ENCODE data around the gene HLA-DQB2.
"Not testable (repeated sequence)": the region's sequence is repeated elsewhere in the genome, so short reads cannot be mapped to it uniquely, and the experiment has no call there.

Gene HLA-DQB2

GRCh38 chr6:32790306-32790705 is 27.0 kb upstream of the HLA-DQB2 start:
- peaks cover under 1% of the 10 kb centered on the region for H3K27me3 ChIP-seq (ENCODE audit: control insufficient read depth, insufficient read depth, low read length, poor library complexity, severe bottlenecking)
- H3K4me3 ChIP-seq (ENCODE audit: insufficient read depth, low read depth, low read length), result no peak overlapping the region
- 78 to 84% methylated on average over 2 of the region's 2 CpGs for WGBS, 2 experiments
- no peaks in the 10 kb centered on the region for H3K4me1 ChIP-seq (ENCODE audit: control insufficient read depth, insufficient read depth, low read length)
- no peak overlapping the region for H3K27ac ChIP-seq (ENCODE audit: insufficient read depth, low read depth, low read length, poor library complexity, severe bottlenecking)
- H3K36me3 ChIP-seq (ENCODE audit: control insufficient read depth, insufficient read depth, low read length), result no peaks in the 10 kb centered on the region
- H3K9me3 ChIP-seq (ENCODE audit: control insufficient read depth, low read length), result no peaks in the 10 kb centered on the region

DNA sequence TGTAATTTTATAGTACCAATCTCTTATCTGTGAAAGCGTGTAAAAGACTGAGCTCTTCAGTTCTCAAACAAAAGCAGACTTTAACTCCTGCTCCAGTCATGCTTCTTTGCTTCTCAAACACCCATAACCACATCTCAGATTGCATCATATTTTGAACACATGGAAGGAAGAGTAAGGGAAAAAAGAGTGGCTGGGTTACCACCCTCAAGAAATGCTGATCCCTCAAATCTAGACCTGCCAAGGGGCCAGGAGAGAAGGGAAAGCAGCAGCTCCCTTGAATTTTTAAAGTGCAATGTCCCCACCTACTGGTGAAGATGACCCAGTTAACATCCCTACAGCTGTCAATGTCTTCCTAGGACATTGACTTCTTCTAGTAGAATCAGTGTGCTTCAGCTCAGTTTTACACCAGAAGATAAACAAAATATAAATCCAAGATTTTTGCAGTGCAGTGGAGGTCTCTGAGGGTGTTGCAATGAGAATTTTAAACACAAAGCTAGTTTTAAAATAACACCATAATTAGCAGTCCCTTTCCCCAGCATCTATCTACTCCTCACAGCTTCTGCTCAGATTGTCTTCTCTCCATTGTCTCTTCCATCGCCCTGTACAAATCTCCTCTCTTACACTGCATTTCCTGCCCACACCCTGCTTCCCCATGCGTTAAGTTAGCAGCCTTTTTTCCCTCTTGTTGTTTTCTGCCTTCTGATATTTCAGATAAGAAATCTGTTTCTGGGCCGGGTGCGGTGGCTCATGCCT is 22.6 kb upstream of the HLA-DQB2 start:
- WGBS, 2 experiments, result 68 to 70% methylated on average over 5 of the region's 5 CpGs
- H3K9me3 ChIP-seq (ENCODE audit: control insufficient read depth, low read length), result no peaks in the 10 kb centered on the region
- H3K27me3 ChIP-seq (ENCODE audit: control insufficient read depth, insufficient read depth, low read length, poor library complexity, severe bottlenecking), result no peaks in the 10 kb centered on the region
- no peak overlapping the region for H3K27ac ChIP-seq (ENCODE audit: insufficient read depth, low read depth, low read length, poor library complexity, severe bottlenecking)
- H3K4me1 ChIP-seq (ENCODE audit: control insufficient read depth, insufficient read depth, low read length), result no peaks in the 10 kb centered on the region
- H3K36me3 ChIP-seq (ENCODE audit: control insufficient read depth, insufficient read depth, low read length), result no peaks in the 10 kb centered on the region
- H3K4me3 ChIP-seq (ENCODE audit: insufficient read depth, low read depth, low read length), result no peak overlapping the region

DNA sequence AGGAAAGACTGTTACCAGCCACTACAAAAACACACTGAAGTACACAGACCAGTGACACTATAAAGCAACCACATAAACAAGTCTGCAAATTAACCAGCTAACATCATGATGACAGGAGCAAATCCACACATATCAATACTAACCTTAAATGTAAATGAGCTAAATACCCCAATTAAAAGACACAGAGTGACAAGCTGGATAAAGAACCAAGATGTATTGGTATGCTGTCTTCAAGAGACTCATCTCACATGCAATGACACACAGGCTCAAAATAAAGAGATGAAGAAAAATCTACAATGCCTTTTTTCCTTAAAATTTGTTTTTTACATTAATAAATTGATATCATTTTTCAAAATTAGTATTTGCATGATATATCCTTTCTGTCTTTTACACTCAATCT is 19.6 kb upstream of the HLA-DQB2 start:
- not testable (repeated sequence) for H3K4me1 ChIP-seq (ENCODE audit: control insufficient read depth, insufficient read depth, low read length); H3K36me3 ChIP-seq (ENCODE audit: control insufficient read depth, insufficient read depth, low read length); H3K9me3 ChIP-seq (ENCODE audit: control insufficient read depth, low read length); H3K4me3 ChIP-seq (ENCODE audit: insufficient read depth, low read depth, low read length); H3K27me3 ChIP-seq (ENCODE audit: control insufficient read depth, insufficient read depth, low read length, poor library complexity, severe bottlenecking); H3K27ac ChIP-seq (ENCODE audit: insufficient read depth, low read depth, low read length, poor library complexity, severe bottlenecking)

DNA sequence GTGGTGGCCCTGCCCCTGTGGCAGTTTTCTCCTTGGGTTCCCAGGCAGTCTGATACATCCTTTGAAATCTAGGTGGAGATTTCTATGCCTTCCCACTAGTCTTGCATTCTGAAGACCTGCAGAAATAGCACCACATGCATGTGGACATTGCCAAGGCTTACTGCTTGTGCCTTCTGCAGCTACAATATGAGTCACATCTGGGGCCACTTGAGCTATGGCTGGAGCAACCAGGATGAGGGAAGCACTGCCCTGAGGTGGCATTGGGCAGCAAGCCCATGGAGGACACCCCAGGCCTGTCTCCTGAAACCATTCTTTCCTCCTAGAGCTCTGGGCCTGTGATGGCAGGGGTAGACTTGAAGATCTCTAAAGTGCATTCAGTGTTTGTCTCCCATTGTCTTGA is 15.7 kb upstream of the HLA-DQB2 start:
- H3K9me3 ChIP-seq (ENCODE audit: control insufficient read depth, low read length), result no peaks in the 10 kb centered on the region
- no peak overlapping the region for H3K4me3 ChIP-seq (ENCODE audit: insufficient read depth, low read depth, low read length)
- H3K36me3 ChIP-seq (ENCODE audit: control insufficient read depth, insufficient read depth, low read length), result no peaks in the 10 kb centered on the region
- H3K27me3 ChIP-seq (ENCODE audit: control insufficient read depth, insufficient read depth, low read length, poor library complexity, severe bottlenecking), result no peaks in the 10 kb centered on the region
- H3K27ac ChIP-seq (ENCODE audit: insufficient read depth, low read depth, low read length, poor library complexity, severe bottlenecking), result no peak overlapping the region
- no peaks in the 10 kb centered on the region for H3K4me1 ChIP-seq (ENCODE audit: control insufficient read depth, insufficient read depth, low read length)

- Histone ChIP-seq H3K4me1 (ENCODE audit: control insufficient read depth, insufficient read depth, low read length) (no peaks in the 10 kb centered on the region), H3K27me3 (ENCODE audit: control insufficient read depth, insufficient read depth, low read length, poor library complexity, severe bottlenecking) (no peaks in the 10 kb centered on the region), H3K36me3 (ENCODE audit: control insufficient read depth, insufficient read depth, low read length) (no peaks in the 10 kb centered on the region), H3K27ac (ENCODE audit: insufficient read depth, low read depth, low read length, poor library complexity, severe bottlenecking) (no peak overlapping the region), H3K4me3 (ENCODE audit: insufficient read depth, low read depth, low read length) (no peak overlapping the region), H3K9me3 (ENCODE audit: control insufficient read depth, low read length) (no peaks in the 10 kb centered on the region)
- WGBS, 2 experiments, result 74 to 77% methylated on average over 1 of the region's 1 CpG
Measured at GRCh38 chr6:32775071-32775470, 11.7 kb upstream of the HLA-DQB2 start.

DNA sequence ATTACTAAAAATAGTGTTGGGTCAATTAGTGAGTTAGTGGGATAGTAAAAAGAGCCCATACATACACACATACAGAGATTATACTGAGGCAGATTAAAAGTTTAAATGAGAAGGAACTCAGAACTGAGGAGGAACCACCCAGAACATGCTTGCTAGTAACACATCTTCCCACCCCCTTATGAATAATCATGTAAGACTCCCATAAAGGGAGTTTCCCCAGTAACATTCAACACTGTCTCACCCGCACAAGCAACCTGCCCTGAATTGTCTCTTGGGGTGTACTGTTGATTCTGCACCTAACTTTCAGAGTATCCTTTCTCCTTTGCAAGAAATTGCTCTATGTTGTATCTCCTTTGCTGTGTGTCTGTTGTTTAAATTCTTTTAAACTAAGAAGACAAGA is 11.1 kb upstream of the HLA-DQB2 start:
- no peaks in the 10 kb centered on the region for H3K36me3 ChIP-seq (ENCODE audit: control insufficient read depth, insufficient read depth, low read length)
- no peak overlapping the region for H3K27ac ChIP-seq (ENCODE audit: insufficient read depth, low read depth, low read length, poor library complexity, severe bottlenecking)
- 73 to 83% methylated on average over 1 of the region's 1 CpG for WGBS, 2 experiments
- no peaks in the 10 kb centered on the region for H3K27me3 ChIP-seq (ENCODE audit: control insufficient read depth, insufficient read depth, low read length, poor library complexity, severe bottlenecking)
- H3K4me1 ChIP-seq (ENCODE audit: control insufficient read depth, insufficient read depth, low read length), result no peaks in the 10 kb centered on the region
- H3K9me3 ChIP-seq (ENCODE audit: control insufficient read depth, low read length), result no peaks in the 10 kb centered on the region
- H3K4me3 ChIP-seq (ENCODE audit: insufficient read depth, low read depth, low read length), result no peak overlapping the region

DNA sequence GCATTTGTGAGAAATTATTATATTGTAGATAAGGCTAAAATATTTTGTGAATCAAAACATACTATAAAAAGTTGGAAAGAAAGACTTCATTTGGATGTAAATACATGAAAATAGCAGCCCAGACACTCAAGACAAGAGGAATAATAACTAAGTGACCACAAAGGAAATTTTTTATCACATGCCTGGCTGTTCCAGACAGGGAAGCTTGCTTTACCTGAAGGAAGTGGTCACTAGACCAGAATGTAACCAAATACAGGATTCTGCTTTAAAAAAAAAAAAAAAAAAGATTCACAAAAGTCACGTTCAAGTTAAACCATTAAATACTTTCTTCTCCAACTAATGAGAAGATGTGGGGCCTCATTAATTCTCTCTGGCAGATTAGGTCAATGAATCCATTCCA is 9.3 kb upstream of the HLA-DQB2 start:
- Histone ChIP-seq H3K27ac (ENCODE audit: insufficient read depth, low read depth, low read length, poor library complexity, severe bottlenecking) (no peak overlapping the region), H3K9me3 (ENCODE audit: control insufficient read depth, low read length) (no peaks in the 10 kb centered on the region), H3K4me3 (ENCODE audit: insufficient read depth, low read depth, low read length) (no peak overlapping the region), H3K36me3 (ENCODE audit: control insufficient read depth, insufficient read depth, low read length) (no peaks in the 10 kb centered on the region), H3K27me3 (ENCODE audit: control insufficient read depth, insufficient read depth, low read length, poor library complexity, severe bottlenecking) (no peaks in the 10 kb centered on the region), H3K4me1 (ENCODE audit: control insufficient read depth, insufficient read depth, low read length) (no peaks in the 10 kb centered on the region)
- 60% methylated on average over 1 of the region's 1 CpG; no CpG with 5 or more reads in 1 of the 2 experiments for WGBS, 2 experiments

- H3K9me3 ChIP-seq (ENCODE audit: control insufficient read depth, low read length), result no peaks in the 10 kb centered on the region
- no peak overlapping the region for H3K4me3 ChIP-seq (ENCODE audit: insufficient read depth, low read depth, low read length)
- no peak overlapping the region for H3K27ac ChIP-seq (ENCODE audit: insufficient read depth, low read depth, low read length, poor library complexity, severe bottlenecking)
- H3K4me1 ChIP-seq (ENCODE audit: control insufficient read depth, insufficient read depth, low read length), result no peaks in the 10 kb centered on the region
- no peaks in the 10 kb centered on the region for H3K27me3 ChIP-seq (ENCODE audit: control insufficient read depth, insufficient read depth, low read length, poor library complexity, severe bottlenecking)
- no peaks in the 10 kb centered on the region for H3K36me3 ChIP-seq (ENCODE audit: control insufficient read depth, insufficient read depth, low read length)
- WGBS, 2 experiments, result 57 to 64% methylated on average over 1 of the region's 1 CpG
Measured at GRCh38 chr6:32764048-32764447, 716 bp upstream of the HLA-DQB2 start.

- Histone ChIP-seq H3K27me3 (ENCODE audit: control insufficient read depth, insufficient read depth, low read length, poor library complexity, severe bottlenecking) (no peaks in the 10 kb centered on the region), H3K27ac (ENCODE audit: insufficient read depth, low read depth, low read length, poor library complexity, severe bottlenecking) (no peak overlapping the region), H3K4me3 (ENCODE audit: insufficient read depth, low read depth, low read length) (no peak overlapping the region), H3K4me1 (ENCODE audit: control insufficient read depth, insufficient read depth, low read length) (no peaks in the 10 kb centered on the region), H3K9me3 (ENCODE audit: control insufficient read depth, low read length) (no peaks in the 10 kb centered on the region), H3K36me3 (ENCODE audit: control insufficient read depth, insufficient read depth, low read length) (no peaks in the 10 kb centered on the region)
- 94 to 95% methylated on average over 40 of the region's 40 CpGs for WGBS, 2 experiments
Measured at GRCh38 chr6:32761548-32761947, 1.8 kb downstream of the HLA-DQB2 start.

DNA sequence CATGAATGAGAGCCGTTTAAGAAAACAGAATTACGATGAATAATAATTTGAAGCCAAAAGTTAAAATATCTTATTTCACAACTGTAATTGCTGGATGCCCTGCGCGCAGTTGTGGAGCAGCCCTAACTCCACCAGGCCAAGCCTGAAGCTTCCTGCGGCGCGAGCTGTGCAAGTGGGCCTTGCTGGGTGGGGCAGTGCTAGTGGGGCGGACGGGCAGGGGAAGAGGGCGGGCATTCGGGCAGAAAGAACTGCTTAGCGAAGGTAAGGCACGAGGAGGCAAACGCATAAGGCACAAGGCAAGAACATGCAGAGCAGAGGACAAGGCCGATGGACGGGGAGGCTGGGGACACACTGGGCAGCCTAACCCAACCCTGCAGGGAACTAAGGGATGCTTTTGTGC is 2.3 kb downstream of the HLA-DQB2 start:
- Histone ChIP-seq H3K36me3 (ENCODE audit: control insufficient read depth, insufficient read depth, low read length) (no peaks in the 10 kb centered on the region), H3K27ac (ENCODE audit: insufficient read depth, low read depth, low read length, poor library complexity, severe bottlenecking) (no peak overlapping the region), H3K4me1 (ENCODE audit: control insufficient read depth, insufficient read depth, low read length) (no peaks in the 10 kb centered on the region), H3K4me3 (ENCODE audit: insufficient read depth, low read depth, low read length) (no peak overlapping the region), H3K9me3 (ENCODE audit: control insufficient read depth, low read length) (no peaks in the 10 kb centered on the region), H3K27me3 (ENCODE audit: control insufficient read depth, insufficient read depth, low read length, poor library complexity, severe bottlenecking) (no peaks in the 10 kb centered on the region)
- 88 to 93% methylated on average over 15 to 16 of the region's 16 CpGs for WGBS, 2 experiments

DNA sequence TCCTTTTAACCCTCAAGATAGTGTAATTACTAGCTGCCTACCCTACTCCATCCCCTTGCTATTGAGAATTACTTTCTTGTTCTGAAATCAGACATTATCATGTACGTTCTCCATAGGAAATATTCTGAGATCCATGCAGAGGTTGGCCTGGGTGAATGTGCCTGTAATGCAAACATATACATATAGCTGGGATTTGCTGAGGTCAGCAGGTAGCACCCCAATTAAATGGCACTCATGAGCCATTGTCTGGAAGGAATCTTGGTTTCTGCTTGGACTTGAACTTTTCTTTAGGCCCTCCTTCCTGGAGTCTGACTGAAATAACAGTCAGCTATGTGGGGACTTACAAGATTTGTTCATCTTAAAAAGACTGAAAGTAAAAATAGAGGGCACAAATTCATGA is 3.7 kb downstream of the HLA-DQB2 start:
- 80 to 86% methylated on average over 1 of the region's 1 CpG for WGBS, 2 experiments
- no peaks in the 10 kb centered on the region for H3K36me3 ChIP-seq (ENCODE audit: control insufficient read depth, insufficient read depth, low read length)
- no peak overlapping the region for H3K4me3 ChIP-seq (ENCODE audit: insufficient read depth, low read depth, low read length)
- no peaks in the 10 kb centered on the region for H3K9me3 ChIP-seq (ENCODE audit: control insufficient read depth, low read length)
- H3K27ac ChIP-seq (ENCODE audit: insufficient read depth, low read depth, low read length, poor library complexity, severe bottlenecking), result no peak overlapping the region
- H3K27me3 ChIP-seq (ENCODE audit: control insufficient read depth, insufficient read depth, low read length, poor library complexity, severe bottlenecking), result no peaks in the 10 kb centered on the region
- no peaks in the 10 kb centered on the region for H3K4me1 ChIP-seq (ENCODE audit: control insufficient read depth, insufficient read depth, low read length)

Measured in ectodermal cell (in vitro differentiated cells).